ENCODE measurements around the gene ARID1B. TPM values are rescaled to one million over a fixed set of nuclear protein-coding genes. Genes with fewer than 3 reads are reported as not detected.

ARID1B gene
- total RNA-seq, 4 donors from 2014 or later, result 157 to 315 (median 206) TPM

DNA sequence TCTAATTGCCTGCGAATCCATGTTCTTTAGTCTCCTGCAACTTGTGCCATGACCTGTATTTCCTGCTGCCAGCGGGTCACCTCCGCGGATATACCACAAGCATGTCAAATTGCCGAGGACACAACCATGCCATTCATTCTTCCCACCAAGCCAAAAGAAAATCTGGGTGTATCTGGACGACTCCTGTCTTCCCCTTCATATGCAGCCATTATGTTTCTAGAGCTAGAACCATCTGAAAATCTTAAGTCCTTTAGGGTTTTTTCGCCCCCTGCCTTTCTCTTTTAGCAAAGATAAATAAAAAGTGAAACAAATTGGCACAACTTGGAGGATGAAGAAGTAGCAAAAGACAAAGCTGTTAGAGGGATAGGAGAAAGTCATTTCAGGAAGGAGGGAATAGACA is 242.6 kb downstream of the ARID1B start:
- no peak for DNase-seq
- Histone ChIP-seq H3K4me1 (peaks cover 33 to 34% of the 10 kb centered on the region in 2 donors), H3K27ac (peak overlapping the region in 2 of 3 donors; percentile 5 to 7), H3K27me3 (no peaks in the 10 kb centered on the region), H3K36me3 (no peaks in the 10 kb centered on the region), H3K4me3 (replicated peaks in 1 of 3) (no peak overlapping the region), H3K9me3 (no peaks in the 10 kb centered on the region)
- TF ChIP-seq, protein P1, sequence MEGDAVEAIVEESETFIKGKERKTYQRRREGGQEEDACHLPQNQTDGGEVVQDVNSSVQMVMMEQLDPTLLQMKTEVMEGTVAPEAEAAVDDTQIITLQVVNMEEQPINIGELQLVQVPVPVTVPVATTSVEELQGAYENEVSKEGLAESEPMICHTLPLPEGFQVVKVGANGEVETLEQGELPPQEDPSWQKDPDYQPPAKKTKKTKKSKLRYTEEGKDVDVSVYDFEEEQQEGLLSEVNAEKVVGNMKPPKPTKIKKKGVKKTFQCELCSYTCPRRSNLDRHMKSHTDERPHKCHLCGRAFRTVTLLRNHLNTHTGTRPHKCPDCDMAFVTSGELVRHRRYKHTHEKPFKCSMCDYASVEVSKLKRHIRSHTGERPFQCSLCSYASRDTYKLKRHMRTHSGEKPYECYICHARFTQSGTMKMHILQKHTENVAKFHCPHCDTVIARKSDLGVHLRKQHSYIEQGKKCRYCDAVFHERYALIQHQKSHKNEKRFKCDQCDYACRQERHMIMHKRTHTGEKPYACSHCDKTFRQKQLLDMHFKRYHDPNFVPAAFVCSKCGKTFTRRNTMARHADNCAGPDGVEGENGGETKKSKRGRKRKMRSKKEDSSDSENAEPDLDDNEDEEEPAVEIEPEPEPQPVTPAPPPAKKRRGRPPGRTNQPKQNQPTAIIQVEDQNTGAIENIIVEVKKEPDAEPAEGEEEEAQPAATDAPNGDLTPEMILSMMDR (IDR thresholded peaks at IDR 0.05), result no peak
- TF ChIP-seq POLR2A (IDR thresholded peaks at IDR 0.05), result no peak
- 82 to 87% methylated on average over 7 of the region's 7 CpGs for whole genome bisulfite sequencing, 2 donors
- intact Hi-C loops (cut with DNase I), result loop anchor here (10.0 kb wide), 1 partner anchor 455 kb away; no protein-coding TSS in a partner anchor

DNA sequence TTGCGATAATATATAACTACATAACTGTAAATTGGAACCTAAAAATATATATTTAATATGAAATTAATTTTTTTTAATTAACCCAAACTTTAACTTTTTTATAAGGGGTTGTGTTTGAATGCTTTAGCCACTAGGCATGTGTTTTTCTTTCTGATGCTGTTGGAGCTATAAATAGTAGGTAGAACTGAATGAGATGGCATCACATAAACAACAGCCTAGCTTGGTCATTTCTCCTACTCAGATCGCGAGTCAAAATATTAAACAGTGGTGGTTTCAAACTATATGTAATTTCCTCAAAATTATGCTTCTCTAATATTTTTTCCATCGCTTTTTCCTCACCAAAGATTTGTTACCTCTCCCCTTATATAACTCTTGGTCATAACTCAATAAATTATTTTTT is 243.2 kb downstream of the ARID1B start:
- H3K4me3 ChIP-seq (replicated peaks in 1 of 3), result peak overlapping the region in 2 of 3 donors; percentile 71 to 99
- 57 to 65% methylated on average over 4 of the region's 4 CpGs for WGBS, 2 donors

GRCh38 chr6:157020881-157021343 is 243.7 kb downstream of the ARID1B start:
- H3K9me3 ChIP-seq, result no peaks in the 10 kb centered on the region
- no peak for TF ChIP-seq POLR2A (IDR thresholded peaks at IDR 0.05)
- TF ChIP-seq, protein P1 (IDR thresholded peaks at IDR 0.05), result no peak
- H3K27me3 ChIP-seq, result no peaks in the 10 kb centered on the region
- H3K4me1 ChIP-seq, result peaks cover 28 to 34% of the 10 kb centered on the region in 2 donors
- peak overlapping the region; percentile 53 to 99 (median 71) for H3K4me3 ChIP-seq (replicated peaks in 1 of 3)
- H3K36me3 ChIP-seq, result no peaks in the 10 kb centered on the region
- 1 to 2% methylated on average over 27 to 35 of the region's 40 CpGs for WGBS, 2 donors
- intact Hi-C loops (cut with DNase I), result loop anchor here (10.0 kb wide), 1 partner anchor 456 kb away; no protein-coding TSS in a partner anchor
- H3K27ac ChIP-seq, result peak overlapping the region; percentile 95 to 100 (median 97)
- DNase-seq, result peak; percentile 50 to 53

More for the DNA sequence above, 243.2 kb downstream of the ARID1B start:
- H3K27me3 ChIP-seq, result no peaks in the 10 kb centered on the region
- no peaks in the 10 kb centered on the region for H3K36me3 ChIP-seq
- H3K9me3 ChIP-seq, result no peaks in the 10 kb centered on the region
- TF ChIP-seq, protein P1 (IDR thresholded peaks at IDR 0.05), result no peak
- TF ChIP-seq POLR2A (IDR thresholded peaks at IDR 0.05), result no peak
- peaks cover 33 to 34% of the 10 kb centered on the region in 2 donors for H3K4me1 ChIP-seq
- intact Hi-C loops (cut with DNase I), result loop anchor here (10.0 kb wide), 1 partner anchor 456 kb away; no protein-coding TSS in a partner anchor
- peak overlapping the region; percentile 95 to 100 (median 97) for H3K27ac ChIP-seq
- DNase-seq, result no peak

- intact Hi-C loops (cut with DNase I), result loop anchor here (10.0 kb wide), 1 partner anchor 457 kb away; no protein-coding TSS in a partner anchor
- Histone ChIP-seq H3K27me3 (no peaks in the 10 kb centered on the region), H3K4me1 (peaks cover 34% of the 10 kb centered on the region in 2 donors), H3K27ac (peak overlapping the region; percentile 95 to 100 (median 97)), H3K4me3 (replicated peaks in 1 of 3) (peak overlapping the region; percentile 53 to 99 (median 71)), H3K36me3 (no peaks in the 10 kb centered on the region), H3K9me3 (no peaks in the 10 kb centered on the region)
- TF ChIP-seq POLR2A (IDR thresholded peaks at IDR 0.05), result peak in 1 of 2 donors; percentile 92
- TF ChIP-seq, protein P1 (IDR thresholded peaks at IDR 0.05), result peak; percentile 10 to 41 (median 26)
- peak; percentile 85 to 86 for DNase-seq
- 0 to 1% methylated on average over 20 to 21 of the region's 84 CpGs for whole genome bisulfite sequencing, 2 donors
Observed at GRCh38 chr6:157021344-157021992, 244.3 kb downstream of the ARID1B start.
